Measurements from ENCODE around the gene CBFA2T2. TPM values are rescaled to one million over a fixed set of nuclear protein-coding genes. Genes with fewer than 3 reads are reported as not detected.
A peak's percentile ranks its signal among the peaks of the same experiment; 100 is the strongest.

The CBFA2T2 gene
- total RNA-seq, 2 experiments from 2014 or later, result 6.4 to 6.7 TPM

GRCh38 chr20:33594743-33595142, 104.8 kb downstream of the CBFA2T2 start:
- Mint-ChIP-seq H3K27ac (no peak overlapping the region), H3K9me3 (no peaks in the 10 kb centered on the region), H3K4me1 (peaks cover 6% of the 10 kb centered on the region), H3K4me3 (no peak overlapping the region), H3K27me3 (no peaks in the 10 kb centered on the region), H3K36me3 (peaks cover 3% of the 10 kb centered on the region)
- no peak for DNase-seq

DNA sequence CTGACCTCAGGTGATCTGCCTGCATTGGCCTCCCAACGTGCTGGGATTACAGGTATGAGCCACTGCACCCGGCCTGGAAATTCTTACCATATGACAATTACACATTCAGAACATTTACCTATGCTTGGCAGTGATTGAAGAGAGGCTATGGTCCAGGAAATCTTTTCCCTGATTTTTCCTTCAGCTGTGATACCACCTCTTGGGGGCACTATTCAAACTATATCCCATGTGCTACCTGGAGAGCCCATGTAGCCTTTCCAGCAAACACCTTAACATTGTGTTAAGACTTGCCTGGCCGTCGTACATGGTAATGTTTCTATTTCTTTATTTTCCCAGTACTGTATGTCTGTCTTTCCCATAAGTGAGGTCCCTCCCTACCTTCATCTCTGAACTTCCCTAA, 110.5 kb downstream of the CBFA2T2 start:
- no peaks in the 10 kb centered on the region for H3K9me3 Mint-ChIP-seq
- H3K4me3 Mint-ChIP-seq, result no peak overlapping the region
- peaks cover 3% of the 10 kb centered on the region for H3K36me3 Mint-ChIP-seq
- DNase-seq, result no peak
- no peaks in the 10 kb centered on the region for H3K27me3 Mint-ChIP-seq
- peaks cover 17% of the 10 kb centered on the region for H3K4me1 Mint-ChIP-seq
- H3K27ac Mint-ChIP-seq, result no peak overlapping the region

DNA sequence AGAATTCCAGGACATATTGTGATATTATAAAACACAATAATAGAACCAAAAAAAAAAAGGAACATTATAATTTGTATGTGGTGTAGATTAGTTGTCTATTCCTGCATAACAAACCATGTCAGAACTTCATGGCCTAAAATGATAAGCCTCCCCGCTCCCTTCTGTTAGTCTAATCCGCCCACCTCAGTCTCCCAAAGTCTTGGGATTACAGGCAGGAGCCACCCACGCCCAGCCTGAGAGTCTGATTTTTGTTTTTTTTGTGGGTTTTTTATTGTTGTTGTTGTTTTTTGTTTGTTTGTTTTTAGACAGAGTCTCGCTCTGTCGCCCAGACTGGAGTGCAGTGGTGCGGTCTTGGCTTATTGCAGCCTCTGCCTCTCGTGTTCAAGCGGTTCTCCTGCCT, 111.1 kb downstream of the CBFA2T2 start:
- no peaks in the 10 kb centered on the region for H3K9me3 Mint-ChIP-seq
- H3K36me3 Mint-ChIP-seq, result peaks cover 3% of the 10 kb centered on the region
- DNase-seq, result no peak
- no peak overlapping the region for H3K27ac Mint-ChIP-seq
- H3K27me3 Mint-ChIP-seq, result no peaks in the 10 kb centered on the region
- no peak overlapping the region for H3K4me3 Mint-ChIP-seq
- peaks cover 17% of the 10 kb centered on the region for H3K4me1 Mint-ChIP-seq

GRCh38 chr20:33601861-33602260, 112.0 kb downstream of the CBFA2T2 start:
- no peaks in the 10 kb centered on the region for H3K9me3 Mint-ChIP-seq
- H3K27me3 Mint-ChIP-seq, result no peaks in the 10 kb centered on the region
- no peak overlapping the region for H3K27ac Mint-ChIP-seq
- DNase-seq, result no peak
- H3K36me3 Mint-ChIP-seq, result peaks cover 3% of the 10 kb centered on the region
- H3K4me3 Mint-ChIP-seq, result no peak overlapping the region
- peaks cover 17% of the 10 kb centered on the region for H3K4me1 Mint-ChIP-seq

DNA sequence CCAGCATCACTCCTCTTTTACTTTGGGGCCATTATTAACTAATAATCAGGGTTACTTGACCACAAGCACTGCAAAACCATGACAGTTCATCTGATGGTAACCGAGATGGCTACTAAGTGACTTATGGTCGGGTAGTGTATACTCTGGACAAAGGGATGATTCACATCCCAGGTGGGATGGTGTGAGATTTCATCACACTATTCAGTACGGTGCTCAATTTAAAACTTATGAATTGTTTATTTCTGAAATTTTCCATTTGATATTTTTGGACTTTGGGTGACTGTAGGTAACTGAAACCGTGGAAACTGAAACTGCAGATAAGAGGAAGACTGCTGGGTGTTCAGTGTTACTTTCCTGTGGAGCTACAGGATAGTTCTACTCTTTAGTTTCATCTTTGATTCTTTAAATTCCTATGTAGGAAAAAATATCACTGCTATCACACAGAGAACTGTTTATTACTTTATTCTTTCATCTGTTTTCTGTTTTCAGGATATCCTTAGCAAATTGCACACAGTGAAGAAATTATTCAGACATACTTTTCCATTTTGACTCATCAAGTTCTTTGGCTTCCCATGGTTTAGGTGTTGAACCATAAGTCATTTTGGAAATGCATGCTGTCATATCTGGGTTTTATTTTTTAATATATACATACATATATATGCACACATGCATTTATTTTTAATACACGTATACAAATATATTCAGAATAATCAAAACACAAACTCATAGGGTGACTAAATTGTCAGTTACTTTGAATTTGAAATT, 113.1 kb downstream of the CBFA2T2 start:
- DNase-seq, result no peak
- Mint-ChIP-seq H3K4me1 (peaks cover 17% of the 10 kb centered on the region), H3K27me3 (no peaks in the 10 kb centered on the region), H3K27ac (peak overlapping the region; percentile 74), H3K4me3 (no peak overlapping the region), H3K9me3 (no peaks in the 10 kb centered on the region), H3K36me3 (no peaks in the 10 kb centered on the region)

DNA sequence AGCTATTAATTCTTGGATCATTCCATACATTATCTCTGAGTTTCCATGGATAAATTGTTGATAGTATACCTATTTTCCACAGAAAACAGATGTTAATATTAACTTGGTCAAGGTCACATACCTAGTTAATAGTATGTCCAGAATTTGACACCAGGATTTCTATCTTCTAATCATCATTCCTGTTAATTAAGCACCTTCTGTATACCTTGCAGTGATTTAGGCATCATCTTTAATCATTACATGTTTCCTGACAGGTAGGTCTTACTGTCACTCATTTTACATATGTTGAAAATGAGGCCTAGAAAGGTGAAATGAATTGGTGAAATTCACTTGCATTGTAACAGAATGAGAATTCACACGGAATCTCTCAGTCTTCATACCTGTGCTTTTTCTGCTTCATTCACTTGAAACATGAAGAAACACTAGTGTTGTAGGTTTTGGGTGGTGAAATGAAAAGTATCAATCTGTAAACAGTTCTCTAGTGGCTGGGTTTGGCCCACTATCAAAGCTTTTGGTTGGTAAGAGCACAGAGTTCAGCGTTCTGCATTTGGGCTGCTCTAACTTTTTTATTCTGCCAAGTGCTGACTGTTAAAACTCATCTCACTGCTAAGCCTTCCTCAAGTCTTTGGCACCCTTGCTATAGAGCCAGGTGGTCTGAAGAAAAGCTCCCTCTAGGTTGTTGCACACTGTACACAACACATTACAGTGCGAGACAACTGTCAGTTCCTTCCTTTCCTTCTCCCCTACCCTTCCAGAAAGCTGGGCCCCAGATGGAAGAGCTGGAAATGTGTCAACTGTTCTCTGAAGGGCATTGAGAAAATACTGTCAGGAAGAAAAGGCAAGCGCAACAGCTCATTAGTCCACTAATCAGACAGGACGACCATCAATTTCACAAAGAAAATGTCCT, 114.4 kb downstream of the CBFA2T2 start:
- Mint-ChIP-seq H3K4me1 (peaks cover 17% of the 10 kb centered on the region), H3K36me3 (no peaks in the 10 kb centered on the region), H3K27me3 (no peaks in the 10 kb centered on the region), H3K27ac (no peak overlapping the region), H3K4me3 (no peak overlapping the region), H3K9me3 (no peaks in the 10 kb centered on the region)
- no peak for DNase-seq

GRCh38 chr20:33604991-33605370, 115.1 kb downstream of the CBFA2T2 start:
- H3K27me3 Mint-ChIP-seq, result no peaks in the 10 kb centered on the region
- H3K36me3 Mint-ChIP-seq, result no peaks in the 10 kb centered on the region
- H3K9me3 Mint-ChIP-seq, result no peaks in the 10 kb centered on the region
- H3K4me1 Mint-ChIP-seq, result peaks cover 17% of the 10 kb centered on the region
- DNase-seq, result no peak
- no peak overlapping the region for H3K4me3 Mint-ChIP-seq
- no peak overlapping the region for H3K27ac Mint-ChIP-seq

DNA sequence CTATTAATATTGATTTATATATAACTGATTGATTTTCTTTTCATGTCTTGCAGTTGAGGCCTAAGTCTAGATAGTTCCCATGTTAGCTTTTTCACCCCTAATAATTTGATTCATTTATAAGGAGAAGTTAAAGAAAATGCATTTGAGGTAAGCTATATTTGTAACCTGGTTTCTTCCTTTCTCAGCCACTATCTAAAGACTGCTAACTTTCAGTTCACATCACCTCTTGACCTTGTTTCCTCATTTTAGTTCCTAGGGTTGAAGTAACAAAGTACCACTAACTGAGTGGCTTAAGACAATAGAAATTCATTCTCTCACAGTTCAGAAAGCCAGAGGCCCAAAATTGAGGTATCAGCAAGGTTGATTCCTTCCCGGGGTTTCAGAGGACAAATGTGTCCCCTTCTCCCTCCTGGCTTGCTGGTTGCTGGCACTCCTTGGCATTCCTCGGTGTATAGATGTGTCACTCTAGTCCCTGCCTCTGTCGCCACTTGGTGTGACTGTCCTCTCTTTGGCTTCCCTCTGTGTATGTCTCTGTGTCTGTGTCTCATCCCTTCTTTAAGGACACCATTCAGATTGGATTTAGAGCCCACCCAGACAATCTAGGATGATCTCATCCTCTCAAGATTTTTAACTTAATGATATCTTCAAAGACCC, 116.3 kb downstream of the CBFA2T2 start:
- no peaks in the 10 kb centered on the region for H3K9me3 Mint-ChIP-seq
- no peak overlapping the region for H3K4me3 Mint-ChIP-seq
- DNase-seq, result no peak
- peaks cover 17% of the 10 kb centered on the region for H3K4me1 Mint-ChIP-seq
- H3K36me3 Mint-ChIP-seq, result no peaks in the 10 kb centered on the region
- peak overlapping the region; percentile 4 for H3K27ac Mint-ChIP-seq
- H3K27me3 Mint-ChIP-seq, result no peaks in the 10 kb centered on the region

DNA sequence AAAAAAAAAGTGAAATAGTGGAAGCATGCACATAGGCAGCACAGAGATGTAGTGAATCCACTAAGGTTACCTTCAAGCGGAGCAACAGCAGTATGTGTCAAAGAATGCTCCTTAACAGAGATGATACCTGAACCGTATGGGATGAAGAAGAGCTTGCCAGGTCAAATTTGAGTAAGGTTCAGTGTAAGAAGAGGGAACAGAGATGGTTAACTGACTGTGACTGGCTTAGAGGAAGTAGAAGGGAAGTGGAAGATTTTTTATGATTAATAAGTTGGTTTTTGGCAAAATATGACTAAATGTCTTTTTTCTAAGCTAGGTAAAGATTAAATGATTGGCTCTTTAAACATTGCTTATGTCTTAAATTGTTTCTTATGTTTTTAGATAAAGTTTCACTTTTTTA, 119.6 kb downstream of the CBFA2T2 start:
- Mint-ChIP-seq H3K9me3 (no peaks in the 10 kb centered on the region), H3K36me3 (peaks cover 4% of the 10 kb centered on the region), H3K27ac (no peak overlapping the region), H3K27me3 (no peaks in the 10 kb centered on the region), H3K4me1 (no peaks in the 10 kb centered on the region), H3K4me3 (no peak overlapping the region)
- no peak for DNase-seq

GRCh38 chr20:33611106-33611505, 121.2 kb downstream of the CBFA2T2 start:
- no peak for DNase-seq
- peaks cover 4% of the 10 kb centered on the region for H3K36me3 Mint-ChIP-seq
- H3K27ac Mint-ChIP-seq, result no peak overlapping the region
- no peaks in the 10 kb centered on the region for H3K4me1 Mint-ChIP-seq
- no peak overlapping the region for H3K4me3 Mint-ChIP-seq
- no peaks in the 10 kb centered on the region for H3K9me3 Mint-ChIP-seq
- no peaks in the 10 kb centered on the region for H3K27me3 Mint-ChIP-seq

- no peaks in the 10 kb centered on the region for H3K4me1 Mint-ChIP-seq
- peaks cover 6% of the 10 kb centered on the region for H3K36me3 Mint-ChIP-seq
- H3K27me3 Mint-ChIP-seq, result no peaks in the 10 kb centered on the region
- DNase-seq, result no peak
- H3K27ac Mint-ChIP-seq, result no peak overlapping the region
- no peaks in the 10 kb centered on the region for H3K9me3 Mint-ChIP-seq
- no peak overlapping the region for H3K4me3 Mint-ChIP-seq
Observed at GRCh38 chr20:33612001-33612400, 122.1 kb downstream of the CBFA2T2 start.

DNA sequence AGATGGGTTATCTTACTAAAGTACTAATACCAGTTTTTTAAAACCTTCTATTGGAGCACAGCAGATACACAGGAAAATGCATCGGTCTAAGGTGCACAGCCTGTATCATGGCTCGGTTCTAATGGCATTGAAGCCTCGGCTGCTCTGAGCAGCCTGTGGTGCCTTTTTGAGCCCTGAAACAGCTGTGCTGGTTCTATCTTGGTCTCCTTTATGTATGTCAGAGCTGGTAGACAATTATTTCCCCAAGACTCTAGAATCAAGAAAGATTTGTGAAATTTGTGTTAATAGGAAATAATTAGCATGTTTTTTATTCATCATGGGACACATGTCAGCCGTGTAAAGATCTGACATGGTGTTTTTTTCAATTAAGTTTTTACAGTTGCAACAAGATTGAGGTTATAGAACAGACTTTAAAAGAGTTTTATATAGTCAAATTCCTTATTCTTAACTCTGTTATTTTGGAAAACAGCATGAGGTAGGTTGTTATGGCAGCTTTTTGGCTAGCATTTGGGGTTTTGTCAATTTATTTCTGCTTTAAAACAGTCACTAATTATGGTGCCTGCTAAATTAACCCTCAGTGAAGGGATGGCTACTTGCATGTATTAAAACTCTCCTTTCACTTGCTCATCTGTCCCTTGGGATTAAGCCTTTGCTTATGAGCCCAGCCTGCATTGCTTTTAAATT, 132.0 kb downstream of the CBFA2T2 start:
- DNase-seq, result no peak
- H3K27ac Mint-ChIP-seq, result no peak overlapping the region

GRCh38 chr20:33622705-33623365, 132.9 kb downstream of the CBFA2T2 start:
- Mint-ChIP-seq H3K9me3 (no peaks in the 10 kb centered on the region), H3K4me1 (peaks cover 6% of the 10 kb centered on the region), H3K27me3 (no peaks in the 10 kb centered on the region), H3K4me3 (no peak overlapping the region), H3K36me3 (peaks cover 12% of the 10 kb centered on the region), H3K27ac (no peak overlapping the region)
- DNase-seq, result no peak

More for the DNA sequence above, 132.0 kb downstream of the CBFA2T2 start:
- H3K9me3 Mint-ChIP-seq, result no peaks in the 10 kb centered on the region
- no peak overlapping the region for H3K4me3 Mint-ChIP-seq
- peaks cover 12% of the 10 kb centered on the region for H3K36me3 Mint-ChIP-seq
- H3K27me3 Mint-ChIP-seq, result no peaks in the 10 kb centered on the region
- peaks cover 8% of the 10 kb centered on the region for H3K4me1 Mint-ChIP-seq

GRCh38 chr20:33624399-33624798, 134.5 kb downstream of the CBFA2T2 start:
- no peak overlapping the region for H3K4me3 Mint-ChIP-seq
- no peaks in the 10 kb centered on the region for H3K9me3 Mint-ChIP-seq
- peaks cover 16% of the 10 kb centered on the region for H3K36me3 Mint-ChIP-seq
- H3K27ac Mint-ChIP-seq, result no peak overlapping the region
- no peak for DNase-seq
- no peaks in the 10 kb centered on the region for H3K27me3 Mint-ChIP-seq
- peaks cover 6% of the 10 kb centered on the region for H3K4me1 Mint-ChIP-seq

All from activated naive CD8-positive, alpha-beta T cell treated with anti-CD3 and anti-CD28 coated beads for 36 hours (primary cell).